ENCODE measurements around the gene MAFF.

- TF ChIP-seq CTCF (IDR thresholded peaks at IDR 0.05; ENCODE audit: low read length) (no peak), EZH2 (IDR thresholded peaks at IDR 0.05; ENCODE audit: borderline replicate concordance, low read length) (no peak)
Observed at GRCh38 chr22:38220163-38220562, 18.4 kb downstream of the MAFF start.
